Endothelial cell of umbilical vein (primary cell): ENCODE data around the gene KRT26. TPM values are rescaled to one million over a fixed set of nuclear protein-coding genes. Genes with fewer than 3 reads are reported as not detected.

Experiments used
- BruUV-seq: library from RNA; stranded (reverse); fragments of 400-500 nt; replicated peaks from 2 replicates; lab custom pipeline; 2021; lab: Mats Ljungman, UMichigan
- CTCF ChIA-PET: fragments of 300-600, 350-600 bp; sonication (Branson Sonifier 250); formaldehyde crosslinking; loops from one replicate; lab custom pipeline; 2021; ENCODE audit warnings: antibody characterized with exemption, inconsistent platforms; lab: Charles Lee
- POLR2A ChIA-PET: fragments of 300-600, 350-600 bp; sonication (Branson Sonifier 250); formaldehyde crosslinking; loops from one replicate; lab custom pipeline; 2021; ENCODE audit warnings: antibody characterized with exemption, inconsistent platforms; lab: Charles Lee
- DNase-seq: peaks from one replicate; pipeline ENCODE4 v3.0.0-alpha.2; 2011; ENCODE audit warnings: low read depth, low spot score
- FAIRE-seq: peaks from 2 replicates; lab custom pipeline; 2011; peaks lifted over from hg19 to GRCh38; lab: Jason Lieb, UNC
- H2AFZ ChIP-seq: 2 replicates; pipeline ENCODE4 v1.6.0; 2012; ENCODE audit warnings: low read depth, low read length, control low read depth, inconsistent platforms
- H3K27ac ChIP-seq: 2 replicates; pipeline ENCODE4 v1.5.1; 2011; ENCODE audit warnings: low read depth, mild to moderate bottlenecking, control low read depth, low read length, moderate library complexity; ENCODE audit not compliant: insufficient read depth
- H3K27me3 ChIP-seq, 2 experiments: 2 replicates each; pipeline versions ENCODE4 v1.6.0 to v1.6.1; 2011; ENCODE audit warnings: low read length in 2 of 2, mixed read lengths in 1 of 2; ENCODE audit not compliant: control insufficient read depth in 2 of 2, insufficient read depth in 2 of 2
- H3K36me3 ChIP-seq, 2 experiments: 2 replicates in 1 of 2; 3 replicates in 1 of 2; pipeline ENCODE4 v1.5.1; 2011; ENCODE audit warnings: low read length in 2 of 2, mild to moderate bottlenecking in 1 of 2, moderate library complexity in 1 of 2; ENCODE audit not compliant: control insufficient read depth in 2 of 2, insufficient read depth in 2 of 2; ENCODE audit errors: extremely low read depth in 1 of 2
- H3K4me1 ChIP-seq: 3 replicates; pipeline ENCODE4 v1.5.1; 2011; ENCODE audit warnings: mild to moderate bottlenecking, low read length; ENCODE audit not compliant: control insufficient read depth, insufficient read depth; ENCODE audit errors: extremely low read depth
- H3K4me2 ChIP-seq: 2 replicates; pipeline ENCODE4 v1.6.1; 2011; ENCODE audit warnings: low read length, control low read depth, mixed read lengths; ENCODE audit not compliant: insufficient read depth
- H3K4me3 ChIP-seq, 3 experiments: fragments of 200-600 bp in 1 of 3; sonication (generic), shearing (Covaris generic) in 1 of 3; replicated peaks in 1 of 3; 2 replicates each; pipeline ENCODE4 v1.5.1; 2011 to 2016; ENCODE audit warnings: control low read depth in 3 of 3, low read length in 3 of 3, mild to moderate bottlenecking in 2 of 3, inconsistent platforms in 1 of 3, low read depth in 1 of 3, moderate library complexity in 1 of 3; ENCODE audit not compliant: insufficient read depth in 1 of 3
- H3K79me2 ChIP-seq: 2 replicates; pipeline ENCODE4 v1.6.0; 2012; ENCODE audit warnings: low read length, inconsistent platforms; ENCODE audit not compliant: control insufficient read depth, insufficient read depth
- H3K9ac ChIP-seq: replicated peaks from 2 replicates; pipeline ENCODE3; 2011; ENCODE audit warnings: low read length, control low read depth; ENCODE audit not compliant: insufficient read depth; ENCODE audit errors: extremely low read depth
- H3K9me1 ChIP-seq: replicated peaks from 3 replicates; pipeline ENCODE4 v1.6.0; 2011; ENCODE audit warnings: mild to moderate bottlenecking, low read length; ENCODE audit not compliant: control insufficient read depth, insufficient read depth; ENCODE audit errors: extremely low read depth
- H3K9me3 ChIP-seq: replicated peaks from 2 replicates; pipeline ENCODE4 v1.5.1; 2012; ENCODE audit warnings: low read length, inconsistent platforms; ENCODE audit not compliant: control insufficient read depth, insufficient read depth
- H4K20me1 ChIP-seq: replicated peaks from 2 replicates; pipeline ENCODE3; 2011; ENCODE audit warnings: mild to moderate bottlenecking, low read length; ENCODE audit not compliant: control insufficient read depth, insufficient read depth; ENCODE audit errors: extremely low read depth
- EZH2 ChIP-seq: IDR thresholded peaks from 2 replicates; pipeline ENCODE4 v1.6.1; 2012; ENCODE audit warnings: borderline replicate concordance, low read depth, mild to moderate bottlenecking, moderate library complexity, low read length, inconsistent platforms; ENCODE audit not compliant: severe bottlenecking
- FOS ChIP-seq: IDR thresholded peaks from 2 replicates; pipeline ENCODE4 v1.6.1; 2011; ENCODE audit warnings: mild to moderate bottlenecking, low read length, moderate library complexity, borderline replicate concordance; ENCODE audit not compliant: insufficient read depth
- GATA2 ChIP-seq: IDR thresholded peaks from 2 replicates; pipeline ENCODE4 v1.7.0; 2011; ENCODE audit warnings: low read depth, mild to moderate bottlenecking, moderate library complexity, mixed read lengths, low read length; ENCODE audit not compliant: insufficient read length, insufficient read depth
- JUN ChIP-seq: IDR thresholded peaks from 2 replicates; pipeline ENCODE4 v1.6.1; 2011; ENCODE audit warnings: borderline replicate concordance, low read depth; ENCODE audit not compliant: insufficient read length, insufficient read depth
- MAX ChIP-seq: IDR thresholded peaks from 2 replicates; pipeline ENCODE4 v1.6.1; 2011; ENCODE audit not compliant: insufficient read depth, insufficient read length
- MYC ChIP-seq: IDR thresholded peaks from one replicate; pipeline ENCODE4 v1.6.1; 2011; ENCODE audit warnings: mild to moderate bottlenecking, low read depth, low read length
- POLR2A ChIP-seq: IDR thresholded peaks from 2 replicates; pipeline ENCODE4 v1.6.1; 2012; ENCODE audit warnings: low read depth, mild to moderate bottlenecking, control low read depth, low read length
- POLR2AphosphoS5 ChIP-seq: IDR thresholded peaks from 2 replicates; pipeline ENCODE4 v1.6.1; 2012; ENCODE audit warnings: low read depth, mild to moderate bottlenecking, control low read depth, low read length, moderate library complexity; ENCODE audit not compliant: insufficient read depth
- dilution Hi-C: fragments of 300-500 bp; cut with MboI; formaldehyde crosslinking; loops from one replicate; pipeline ENCODE4 v1.15.0; 2019; ENCODE audit warnings: low sequenced_read_pairs; ENCODE audit not compliant: extremely low pct_ligation_motif_present
- intact Hi-C: fragments of 100-400 bp; cut with micrococcal nuclease; formaldehyde crosslinking; loops from one replicate; pipeline ENCODE4 v1.10.0; 2022
- polyA plus RNA-seq, 4 experiments: library from polyadenylated mRNA; depleted of rRNA in 3 of 4; stranded (reverse) in 3 of 4; unstranded in 1 of 4; fragments of >200 nt; gene quantifications; 2 replicates each; pipeline versions ENCODE4 v1.2.1 to v1.2.3, GENCODE V29; 2011 to 2012; ENCODE audit warnings: missing spikeins in 1 of 4
- total RNA-seq: library from RNA; stranded (reverse); gene quantifications from 2 replicates; pipeline ENCODE4 v1.2.3, GENCODE V29; 2021
- TF ChIP-seq, protein P1 (sequence below), 2 donors: IDR thresholded peaks; 1 replicate in 1 of 2; 2 replicates in 1 of 2; pipeline ENCODE4 v1.5.1; 2011; ENCODE audit warnings: low read length in 2 of 2, mild to moderate bottlenecking in 2 of 2, moderate library complexity in 2 of 2, control low read depth in 1 of 2, inconsistent platforms in 1 of 2, low read depth in 1 of 2; ENCODE audit not compliant: insufficient read depth in 1 of 2; ENCODE audit errors: extremely low read depth in 1 of 2

The KRT26 gene
- total and polyA plus RNA-seq, 2 donors (not counting 3 experiments of a cell fraction or from before 2014, with no cell fraction given): not detected

DNA sequence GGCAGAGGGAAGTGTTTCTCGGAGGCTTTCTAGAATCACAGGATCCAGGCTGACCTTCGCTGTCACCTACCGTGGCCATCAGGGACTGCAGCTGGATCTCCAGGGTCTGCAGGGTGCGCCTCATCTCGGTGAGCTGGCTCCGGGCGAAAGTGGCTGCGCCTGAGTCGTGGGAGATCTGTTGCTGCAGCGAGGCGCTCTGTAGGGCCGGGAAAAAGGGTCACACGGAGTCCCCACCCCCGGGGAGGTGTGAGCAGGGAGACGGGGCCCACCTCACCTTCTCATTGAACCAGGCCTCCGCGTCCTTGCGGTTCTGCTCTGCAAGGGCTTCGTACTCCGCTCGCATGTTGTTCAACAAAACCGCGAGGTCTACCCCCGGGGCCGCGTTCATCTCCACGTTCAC is 24.8 kb upstream of the KRT26 start:
- Histone ChIP-seq H3K9me1 (no peaks in the 10 kb centered on the region), H3K79me2 (no peaks in the 10 kb centered on the region), H4K20me1 (no peaks in the 10 kb centered on the region), H3K27me3 (peaks cover 8 to 26% of the 10 kb centered on the region in 2 experiments), H3K4me1 (no peaks in the 10 kb centered on the region), H3K27ac (no peak overlapping the region), H3K36me3 (no peaks in the 10 kb centered on the region), H3K4me2 (no peak overlapping the region), H2AFZ (no peak overlapping the region), H3K9ac (no peak overlapping the region), H3K9me3 (no peaks in the 10 kb centered on the region), H3K4me3 (no peak overlapping the region)
- no peak for DNase-seq
- dilution Hi-C loops: no loop called here
- ChIA-PET POLR2A (no interaction called here), CTCF (interaction anchor here (1.4 kb wide), 1 partner anchor 181 kb away, joined by 3 read pairs; no protein-coding TSS in a partner anchor)
- intact Hi-C loops: no loop called here
- FAIRE-seq: no peak
- no TSS peak for BruUV-seq
- no peak for TF ChIP-seq EZH2
- no peak for TF ChIP-seq JUN
- TF ChIP-seq GATA2: no peak
- TF ChIP-seq MYC: no peak
- TF ChIP-seq POLR2AphosphoS5: no peak
- no peak for TF ChIP-seq MAX
- TF ChIP-seq FOS: no peak
- no peak for TF ChIP-seq POLR2A
- TF ChIP-seq, protein P1, sequence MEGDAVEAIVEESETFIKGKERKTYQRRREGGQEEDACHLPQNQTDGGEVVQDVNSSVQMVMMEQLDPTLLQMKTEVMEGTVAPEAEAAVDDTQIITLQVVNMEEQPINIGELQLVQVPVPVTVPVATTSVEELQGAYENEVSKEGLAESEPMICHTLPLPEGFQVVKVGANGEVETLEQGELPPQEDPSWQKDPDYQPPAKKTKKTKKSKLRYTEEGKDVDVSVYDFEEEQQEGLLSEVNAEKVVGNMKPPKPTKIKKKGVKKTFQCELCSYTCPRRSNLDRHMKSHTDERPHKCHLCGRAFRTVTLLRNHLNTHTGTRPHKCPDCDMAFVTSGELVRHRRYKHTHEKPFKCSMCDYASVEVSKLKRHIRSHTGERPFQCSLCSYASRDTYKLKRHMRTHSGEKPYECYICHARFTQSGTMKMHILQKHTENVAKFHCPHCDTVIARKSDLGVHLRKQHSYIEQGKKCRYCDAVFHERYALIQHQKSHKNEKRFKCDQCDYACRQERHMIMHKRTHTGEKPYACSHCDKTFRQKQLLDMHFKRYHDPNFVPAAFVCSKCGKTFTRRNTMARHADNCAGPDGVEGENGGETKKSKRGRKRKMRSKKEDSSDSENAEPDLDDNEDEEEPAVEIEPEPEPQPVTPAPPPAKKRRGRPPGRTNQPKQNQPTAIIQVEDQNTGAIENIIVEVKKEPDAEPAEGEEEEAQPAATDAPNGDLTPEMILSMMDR (IDR thresholded peaks at IDR 0.05; ENCODE audit: extremely low read depth in 1 of 2, insufficient read depth in 1 of 2, low read depth in 1 of 2, low read length in 2 of 2): no peak
